ENCODE measurements around the gene SLIT3. TPM values are rescaled to one million over a fixed set of nuclear protein-coding genes. Genes with fewer than 3 reads are reported as not detected.

Gene SLIT3
- total and polyA plus RNA-seq, 2 experiments from 2014 or later, result 58.4 to 96.7 TPM

DNA sequence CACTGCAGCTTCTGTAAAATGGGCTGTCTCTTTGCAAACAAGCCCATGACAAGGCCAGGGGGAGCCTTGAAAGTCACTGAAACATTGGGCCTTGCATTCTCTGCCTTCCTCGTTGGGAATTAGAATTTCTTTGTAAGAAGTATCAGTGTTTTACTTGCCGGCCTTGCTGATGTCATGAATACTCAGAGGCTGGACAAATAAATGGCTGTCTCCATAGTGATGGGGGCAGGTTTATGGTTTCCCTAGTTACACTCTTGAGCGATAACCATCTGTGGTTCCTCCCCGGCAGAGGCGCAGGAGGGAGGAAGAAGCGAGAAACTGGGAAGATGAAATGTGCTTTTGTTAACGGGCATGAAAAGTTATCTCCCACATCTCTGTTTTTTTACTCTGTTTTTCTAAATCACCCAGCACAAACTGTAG is 449.0 kb downstream of the SLIT3 start:
- no peak for TF ChIP-seq EZH2 (IDR thresholded peaks at IDR 0.05; ENCODE audit: borderline replicate concordance)
- no peak for TF ChIP-seq EZH2phosphoT487 (IDR thresholded peaks at IDR 0.05; ENCODE audit: low read depth, severe bottlenecking, unreplicated experiment)
- TF ChIP-seq CTCF (IDR thresholded peaks at IDR 0.05; ENCODE audit: poor library complexity), result no peak
- Histone ChIP-seq H2AFZ (no peak overlapping the region), H4K20me1 (ENCODE audit: insufficient read depth, poor library complexity, severe bottlenecking) (no peaks in the 10 kb centered on the region), H3K79me2 (no peaks in the 10 kb centered on the region), H3K27ac (no peak overlapping the region), H3K27me3 (no peaks in the 10 kb centered on the region), H3K4me3 (no peak overlapping the region), H3K4me1 (ENCODE audit: insufficient read depth) (no peaks in the 10 kb centered on the region), H3K36me3 (replicated peaks; ENCODE audit: insufficient read depth, low read depth) (no peaks in the 10 kb centered on the region), H3K9me2 (replicated peaks; ENCODE audit: insufficient read depth) (no peaks in the 10 kb centered on the region), H3K4me2 (no peak overlapping the region), H3K9me3 (ENCODE audit: low read depth) (no peaks in the 10 kb centered on the region)
- WGBS (ENCODE audit: low lambda C conversion rate, missing lambda C conversion rate), result 35% methylated on average over 7 of the region's 7 CpGs
- DNase-seq (ENCODE audit: low spot score), result peak; percentile 50

DNA sequence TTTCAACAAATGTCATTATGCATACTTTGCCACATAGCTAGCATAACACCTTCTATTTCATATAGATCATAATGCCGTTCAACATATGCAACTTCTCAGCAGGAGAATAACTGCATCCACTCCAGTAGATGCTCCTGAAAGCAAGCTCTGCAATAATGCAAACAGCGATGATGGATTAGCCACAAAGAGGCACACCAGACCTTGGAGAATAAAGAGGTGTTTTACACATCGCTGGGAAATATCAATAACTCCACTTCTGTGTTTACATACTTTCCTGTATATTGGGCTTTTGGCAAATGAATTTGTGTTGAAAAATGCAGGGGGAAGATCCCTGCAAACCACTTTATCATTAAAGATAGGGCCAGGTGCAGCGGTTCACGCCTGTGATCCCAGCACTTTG is 450.3 kb downstream of the SLIT3 start:
- Histone ChIP-seq H3K27me3 (no peaks in the 10 kb centered on the region), H3K4me1 (ENCODE audit: insufficient read depth) (no peaks in the 10 kb centered on the region), H3K9me2 (replicated peaks; ENCODE audit: insufficient read depth) (no peaks in the 10 kb centered on the region), H3K9me3 (ENCODE audit: low read depth) (no peaks in the 10 kb centered on the region), H4K20me1 (ENCODE audit: insufficient read depth, poor library complexity, severe bottlenecking) (no peaks in the 10 kb centered on the region), H3K79me2 (no peaks in the 10 kb centered on the region), H3K36me3 (replicated peaks; ENCODE audit: insufficient read depth, low read depth) (no peaks in the 10 kb centered on the region), H3K4me3 (no peak overlapping the region), H3K27ac (no peak overlapping the region), H2AFZ (no peak overlapping the region), H3K4me2 (no peak overlapping the region)
- 82% methylated on average over 5 of the region's 5 CpGs for WGBS (ENCODE audit: low lambda C conversion rate, missing lambda C conversion rate)
- DNase-seq (ENCODE audit: low spot score), result no peak
- TF ChIP-seq CTCF (IDR thresholded peaks at IDR 0.05; ENCODE audit: poor library complexity) (no peak), EZH2 (IDR thresholded peaks at IDR 0.05; ENCODE audit: borderline replicate concordance) (no peak), EZH2phosphoT487 (IDR thresholded peaks at IDR 0.05; ENCODE audit: low read depth, severe bottlenecking, unreplicated experiment) (no peak)

GRCh38 chr5:168848569-168848968 is 452.4 kb downstream of the SLIT3 start:
- Histone ChIP-seq H4K20me1 (ENCODE audit: insufficient read depth, poor library complexity, severe bottlenecking) (no peaks in the 10 kb centered on the region), H3K27ac (no peak overlapping the region), H3K36me3 (replicated peaks; ENCODE audit: insufficient read depth, low read depth) (no peaks in the 10 kb centered on the region), H3K79me2 (no peaks in the 10 kb centered on the region), H3K27me3 (no peaks in the 10 kb centered on the region), H3K9me2 (replicated peaks; ENCODE audit: insufficient read depth) (no peaks in the 10 kb centered on the region), H3K4me2 (peak overlapping the region; percentile 45), H3K4me1 (ENCODE audit: insufficient read depth) (no peaks in the 10 kb centered on the region), H2AFZ (no peak overlapping the region), H3K4me3 (no peak overlapping the region), H3K9me3 (ENCODE audit: low read depth) (no peaks in the 10 kb centered on the region)
- TF ChIP-seq EZH2phosphoT487 (IDR thresholded peaks at IDR 0.05; ENCODE audit: low read depth, severe bottlenecking, unreplicated experiment), result no peak
- TF ChIP-seq CTCF (IDR thresholded peaks at IDR 0.05; ENCODE audit: poor library complexity), result no peak
- no peak for TF ChIP-seq EZH2 (IDR thresholded peaks at IDR 0.05; ENCODE audit: borderline replicate concordance)
- 38% methylated on average over 8 of the region's 8 CpGs for WGBS (ENCODE audit: low lambda C conversion rate, missing lambda C conversion rate)
- no peak for DNase-seq (ENCODE audit: low spot score)
